ENCODE results near the gene LHFPL6. TPM values are rescaled to one million over a fixed set of nuclear protein-coding genes. Genes with fewer than 3 reads are reported as not detected.

Gene LHFPL6
- total RNA-seq, 3 donors from 2014 or later, result 4.9 to 26.1 (median 8.3) TPM

DNA sequence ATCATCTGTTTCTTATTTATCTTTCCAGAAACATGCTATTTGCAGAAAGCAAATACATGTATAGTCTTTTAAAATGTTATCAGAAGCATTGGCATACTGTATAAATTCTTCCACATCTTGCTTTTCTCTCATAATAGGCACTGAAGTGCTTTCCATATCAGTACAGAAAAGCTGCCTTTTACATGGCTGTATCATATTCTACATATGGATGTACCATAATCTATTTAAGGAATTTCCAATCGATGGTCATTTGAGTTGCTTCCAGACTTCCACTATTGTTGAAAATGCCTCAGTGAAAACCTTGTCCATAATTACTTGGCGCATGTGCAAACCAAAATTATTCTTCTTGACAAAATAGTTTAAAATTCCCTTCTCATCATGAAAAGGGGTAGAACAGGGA lies 272.5 kb downstream of the LHFPL6 start:
- Histone ChIP-seq H3K9me3 (no peaks in the 10 kb centered on the region), H3K4me1 (ENCODE audit: low read depth) (no peaks in the 10 kb centered on the region), H3K36me3 (ENCODE audit: low read depth) (no peaks in the 10 kb centered on the region), H3K4me3 (no peak overlapping the region)
- TF ChIP-seq, protein P1, sequence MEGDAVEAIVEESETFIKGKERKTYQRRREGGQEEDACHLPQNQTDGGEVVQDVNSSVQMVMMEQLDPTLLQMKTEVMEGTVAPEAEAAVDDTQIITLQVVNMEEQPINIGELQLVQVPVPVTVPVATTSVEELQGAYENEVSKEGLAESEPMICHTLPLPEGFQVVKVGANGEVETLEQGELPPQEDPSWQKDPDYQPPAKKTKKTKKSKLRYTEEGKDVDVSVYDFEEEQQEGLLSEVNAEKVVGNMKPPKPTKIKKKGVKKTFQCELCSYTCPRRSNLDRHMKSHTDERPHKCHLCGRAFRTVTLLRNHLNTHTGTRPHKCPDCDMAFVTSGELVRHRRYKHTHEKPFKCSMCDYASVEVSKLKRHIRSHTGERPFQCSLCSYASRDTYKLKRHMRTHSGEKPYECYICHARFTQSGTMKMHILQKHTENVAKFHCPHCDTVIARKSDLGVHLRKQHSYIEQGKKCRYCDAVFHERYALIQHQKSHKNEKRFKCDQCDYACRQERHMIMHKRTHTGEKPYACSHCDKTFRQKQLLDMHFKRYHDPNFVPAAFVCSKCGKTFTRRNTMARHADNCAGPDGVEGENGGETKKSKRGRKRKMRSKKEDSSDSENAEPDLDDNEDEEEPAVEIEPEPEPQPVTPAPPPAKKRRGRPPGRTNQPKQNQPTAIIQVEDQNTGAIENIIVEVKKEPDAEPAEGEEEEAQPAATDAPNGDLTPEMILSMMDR (IDR thresholded peaks at IDR 0.05), result no peak
- ATAC-seq (no peak), DNase-seq (no peak)
- intact Hi-C loops (cut with DNase I, micrococcal nuclease), result no loop called here

DNA sequence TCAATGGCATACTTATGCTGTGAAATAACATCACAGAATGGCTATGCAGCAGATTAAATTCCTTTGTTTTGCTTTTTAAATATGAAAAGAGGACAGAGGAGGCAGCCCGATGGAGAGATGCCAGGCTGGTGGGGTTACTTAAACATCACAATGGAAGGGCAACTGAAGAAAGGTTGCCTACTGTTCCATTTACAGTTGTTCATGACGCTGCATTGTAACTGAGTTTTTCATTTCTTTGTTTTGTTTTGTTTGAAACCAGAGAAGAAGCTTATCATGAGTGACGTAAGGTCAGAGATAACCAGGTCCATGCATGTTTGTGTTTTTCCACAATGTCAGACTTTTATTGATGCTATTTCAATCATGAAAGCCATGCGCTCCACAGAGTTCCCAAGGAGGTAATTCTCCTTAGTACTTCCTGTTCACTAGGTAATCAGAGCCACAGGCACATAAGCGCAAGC lies 273.8 kb downstream of the LHFPL6 start:
- no peak overlapping the region for H3K4me3 ChIP-seq
- TF ChIP-seq, protein P1 (IDR thresholded peaks at IDR 0.05), result no peak
- no peaks in the 10 kb centered on the region for H3K9me3 ChIP-seq
- ATAC-seq, result peak; percentile 96
- H3K4me1 ChIP-seq (ENCODE audit: low read depth), result no peaks in the 10 kb centered on the region
- no peaks in the 10 kb centered on the region for H3K36me3 ChIP-seq (ENCODE audit: low read depth)
- intact Hi-C loops (cut with DNase I, micrococcal nuclease), result no loop called here
- peak in 1 of 3 donors; percentile 45 for DNase-seq

DNA sequence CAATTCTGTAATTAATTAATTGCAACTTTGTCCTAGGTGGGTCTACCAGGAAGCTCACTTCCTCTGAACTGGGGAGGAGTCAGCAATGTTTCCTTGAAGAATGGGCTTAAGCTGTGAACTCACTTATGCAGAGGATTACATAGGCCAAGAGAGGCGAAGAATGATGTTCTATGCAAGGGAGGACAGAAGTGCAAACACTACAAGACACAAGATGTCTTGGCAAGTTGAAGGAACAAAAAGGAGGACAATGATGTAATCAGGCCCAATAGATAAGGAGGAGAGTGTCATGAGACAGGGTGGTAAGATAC lies 275.9 kb downstream of the LHFPL6 start:
- DNase-seq (no peak), ATAC-seq (no peak)
- Histone ChIP-seq H3K4me1 (ENCODE audit: low read depth) (no peaks in the 10 kb centered on the region), H3K36me3 (ENCODE audit: low read depth) (no peaks in the 10 kb centered on the region), H3K4me3 (no peak overlapping the region), H3K9me3 (no peaks in the 10 kb centered on the region)
- intact Hi-C loops (cut with DNase I, micrococcal nuclease), result no loop called here
- TF ChIP-seq, protein P1 (IDR thresholded peaks at IDR 0.05), result no peak

DNA sequence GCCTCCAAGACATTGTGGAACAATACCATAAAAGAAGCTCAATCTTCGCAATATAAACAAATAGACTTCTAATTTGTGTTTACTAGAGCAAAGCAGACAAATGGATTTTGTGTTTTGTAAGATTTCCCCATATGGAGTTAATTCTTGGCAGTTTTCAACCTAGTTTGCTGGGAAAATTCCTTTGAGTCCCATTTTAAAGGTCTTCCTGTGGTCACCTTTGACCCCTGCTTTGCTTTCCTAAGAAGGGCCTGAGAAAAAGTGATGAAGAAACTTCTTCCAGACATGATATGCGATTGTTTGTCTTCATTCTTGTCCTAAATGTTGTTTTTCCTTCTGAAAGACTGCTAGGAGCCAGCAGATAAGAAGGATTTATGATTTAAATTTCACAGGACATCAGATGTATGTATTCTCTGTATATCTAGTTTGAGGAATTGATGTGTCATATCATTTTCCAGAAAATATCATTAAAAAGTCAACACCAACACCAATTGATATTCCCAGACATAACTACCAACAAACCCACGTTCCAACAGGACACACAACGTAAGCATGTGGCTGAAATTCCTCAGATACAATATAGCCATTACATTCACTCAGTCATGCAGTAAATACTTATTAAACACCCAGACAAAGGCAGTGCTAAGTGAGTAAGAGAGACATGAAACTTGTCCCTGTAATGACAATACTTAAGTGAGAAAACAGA lies 276.4 kb downstream of the LHFPL6 start:
- intact Hi-C loops (cut with DNase I, micrococcal nuclease), result no loop called here
- H3K4me1 ChIP-seq (ENCODE audit: low read depth), result no peaks in the 10 kb centered on the region
- ATAC-seq, result no peak

DNA sequence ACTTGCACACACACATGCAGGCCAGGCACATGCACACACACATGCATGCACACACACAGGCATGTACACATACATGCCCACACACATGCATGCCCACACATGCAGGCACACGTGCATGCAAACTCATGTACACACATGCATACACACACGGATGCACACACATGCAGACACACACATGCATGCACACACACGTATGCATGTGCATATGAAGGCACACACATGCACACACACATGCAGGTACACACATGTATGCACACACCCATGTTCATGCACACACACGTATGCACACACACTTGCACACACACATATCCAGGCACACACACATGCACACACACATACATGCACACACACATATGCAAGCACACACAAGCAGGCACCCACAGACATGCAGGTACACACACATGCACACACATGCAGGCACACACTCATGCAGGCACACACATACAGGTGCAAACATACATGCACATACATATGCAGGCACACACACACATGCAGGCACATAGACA lies 278.1 kb downstream of the LHFPL6 start:
- Histone ChIP-seq H3K9me3 (no peaks in the 10 kb centered on the region), H3K36me3 (ENCODE audit: low read depth) (no peaks in the 10 kb centered on the region), H3K4me1 (ENCODE audit: low read depth) (no peaks in the 10 kb centered on the region), H3K4me3 (no peak overlapping the region)
- TF ChIP-seq, protein P1 (IDR thresholded peaks at IDR 0.05), result no peak
- DNase-seq (no peak), ATAC-seq (no peak)
- intact Hi-C loops (cut with DNase I, micrococcal nuclease), result no loop called here

More for the DNA sequence above, 276.4 kb downstream of the LHFPL6 start:
- no peak overlapping the region for H3K4me3 ChIP-seq
- H3K36me3 ChIP-seq (ENCODE audit: low read depth), result no peaks in the 10 kb centered on the region
- no peak for DNase-seq
- no peaks in the 10 kb centered on the region for H3K9me3 ChIP-seq
- TF ChIP-seq, protein P1 (IDR thresholded peaks at IDR 0.05), result no peak
